OCI-LY7 (cell line): ENCODE results near the gene FOXO3.

Source experiments
- EZH2phosphoT487 ChIP-seq: fragments of 200-600 bp; sonication (generic); IDR thresholded peaks from 2 replicates; pipeline ENCODE4 v1.6.1; 2018; ENCODE audit warnings: low read depth, borderline replicate concordance, mild to moderate bottlenecking, mixed run types, antibody characterized with exemption, low read length, moderate library complexity, mixed read lengths
- TF ChIP-seq, protein P1 (sequence below): fragments of 200-600 bp; sonication (generic); conservative IDR thresholded peaks from 2 replicates; pipeline ENCODE4 v1.5.1; 2014; ENCODE audit warnings: mild to moderate bottlenecking, antibody characterized with exemption, low read length, moderate library complexity, mixed read lengths

DNA sequence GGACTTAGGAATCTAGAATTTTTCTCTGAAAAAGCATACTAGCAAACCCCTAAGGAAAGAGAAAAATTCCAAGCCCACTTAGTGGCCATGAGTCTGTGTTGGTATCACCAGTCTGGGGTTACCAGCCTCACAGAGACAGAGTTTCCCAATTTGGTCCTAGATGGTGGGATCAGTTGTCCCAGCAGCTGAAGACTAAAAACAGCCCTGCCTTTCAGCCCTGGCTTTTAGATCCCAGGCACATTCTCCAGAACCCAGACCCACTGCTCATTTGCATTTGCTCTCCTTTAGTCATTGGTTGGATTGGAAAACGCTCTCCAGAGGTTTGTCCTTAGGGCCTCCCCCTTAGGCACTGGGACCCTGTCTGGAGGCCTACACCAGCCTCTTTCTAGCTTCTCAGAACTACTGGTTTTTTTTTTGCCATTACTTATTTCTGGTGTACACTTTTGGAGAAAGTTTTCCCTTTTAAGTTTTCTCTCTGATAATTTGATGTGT is 39.1 kb upstream of the FOXO3 start:
- TF ChIP-seq, protein P1, sequence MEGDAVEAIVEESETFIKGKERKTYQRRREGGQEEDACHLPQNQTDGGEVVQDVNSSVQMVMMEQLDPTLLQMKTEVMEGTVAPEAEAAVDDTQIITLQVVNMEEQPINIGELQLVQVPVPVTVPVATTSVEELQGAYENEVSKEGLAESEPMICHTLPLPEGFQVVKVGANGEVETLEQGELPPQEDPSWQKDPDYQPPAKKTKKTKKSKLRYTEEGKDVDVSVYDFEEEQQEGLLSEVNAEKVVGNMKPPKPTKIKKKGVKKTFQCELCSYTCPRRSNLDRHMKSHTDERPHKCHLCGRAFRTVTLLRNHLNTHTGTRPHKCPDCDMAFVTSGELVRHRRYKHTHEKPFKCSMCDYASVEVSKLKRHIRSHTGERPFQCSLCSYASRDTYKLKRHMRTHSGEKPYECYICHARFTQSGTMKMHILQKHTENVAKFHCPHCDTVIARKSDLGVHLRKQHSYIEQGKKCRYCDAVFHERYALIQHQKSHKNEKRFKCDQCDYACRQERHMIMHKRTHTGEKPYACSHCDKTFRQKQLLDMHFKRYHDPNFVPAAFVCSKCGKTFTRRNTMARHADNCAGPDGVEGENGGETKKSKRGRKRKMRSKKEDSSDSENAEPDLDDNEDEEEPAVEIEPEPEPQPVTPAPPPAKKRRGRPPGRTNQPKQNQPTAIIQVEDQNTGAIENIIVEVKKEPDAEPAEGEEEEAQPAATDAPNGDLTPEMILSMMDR = no peak
- no peak for TF ChIP-seq EZH2phosphoT487
